Osteocyte (in vitro differentiated cells): ENCODE results near the gene RFC5. TPM values are rescaled to one million over a fixed set of nuclear protein-coding genes. Genes with fewer than 3 reads are reported as not detected.

Experiments used
- DNase-seq: peaks from one replicate; pipeline ENCODE4 v3.0.0; 2021; ENCODE audit warnings: mixed read lengths; ENCODE audit not compliant: unreplicated experiment; ENCODE audit errors: extremely low spot score
- H3K27ac Mint-ChIP-seq: one replicate; pipeline ENCODE4 v1.8.0; 2021; ENCODE audit warnings: mild to moderate bottlenecking, mixed read lengths; ENCODE audit not compliant: unreplicated experiment
- H3K27me3 Mint-ChIP-seq: one replicate; pipeline ENCODE4 v1.8.0; 2021; ENCODE audit warnings: mixed read lengths; ENCODE audit not compliant: unreplicated experiment
- H3K36me3 Mint-ChIP-seq: one replicate; pipeline ENCODE4 v1.8.0; 2021; ENCODE audit warnings: mixed read lengths; ENCODE audit not compliant: unreplicated experiment
- H3K4me1 Mint-ChIP-seq: one replicate; pipeline ENCODE4 v1.8.0; 2021; ENCODE audit warnings: mixed read lengths; ENCODE audit not compliant: unreplicated experiment
- H3K4me3 Mint-ChIP-seq: one replicate; pipeline ENCODE4 v1.8.0; 2021; ENCODE audit warnings: mild to moderate bottlenecking, moderate library complexity, mixed read lengths; ENCODE audit not compliant: unreplicated experiment
- H3K9me3 Mint-ChIP-seq: one replicate; pipeline ENCODE4 v1.8.0; 2021; ENCODE audit warnings: mixed read lengths; ENCODE audit not compliant: unreplicated experiment
- CTCF ChIP-seq: fragments of 200-600 bp; sonication (generic); IDR thresholded peaks from 2 replicates; pipeline ENCODE4 v1.5.0; 2021; ENCODE audit warnings: antibody characterized with exemption, mild to moderate bottlenecking, moderate library complexity
- total RNA-seq: library from RNA; stranded (reverse); gene quantifications from 2 replicates; pipeline ENCODE4 v1.2.1, GENCODE V29; 2021

Gene RFC5
- total RNA-seq, 1 donor from 2014 or later = 13.2 TPM

GRCh38 chr12:118023301-118023860 lies 6.9 kb downstream of the RFC5 start:
- no peak for DNase-seq
- Mint-ChIP-seq H3K27me3 (no peaks in the 10 kb centered on the region), H3K4me3 (no peak overlapping the region), H3K9me3 (no peaks in the 10 kb centered on the region), H3K4me1 (no peaks in the 10 kb centered on the region), H3K27ac (no peak overlapping the region), H3K36me3 (peaks cover 24% of the 10 kb centered on the region)
- no peak for TF ChIP-seq CTCF

- Mint-ChIP-seq H3K4me3 (no peak overlapping the region), H3K27ac (no peak overlapping the region), H3K4me1 (no peaks in the 10 kb centered on the region), H3K36me3 (peaks cover 30% of the 10 kb centered on the region), H3K9me3 (no peaks in the 10 kb centered on the region), H3K27me3 (no peaks in the 10 kb centered on the region)
- TF ChIP-seq CTCF = no peak
- no peak for DNase-seq
These were observed 8.7 kb downstream of the RFC5 start for GRCh38 chr12:118025168-118025567.

- no peaks in the 10 kb centered on the region for H3K4me1 Mint-ChIP-seq
- no peak overlapping the region for H3K27ac Mint-ChIP-seq
- H3K9me3 Mint-ChIP-seq = no peaks in the 10 kb centered on the region
- H3K36me3 Mint-ChIP-seq = peaks cover 40% of the 10 kb centered on the region
- H3K27me3 Mint-ChIP-seq = no peaks in the 10 kb centered on the region
- no peak for TF ChIP-seq CTCF
- no peak for DNase-seq
- H3K4me3 Mint-ChIP-seq = no peak overlapping the region
These were observed 12.7 kb downstream of the RFC5 start for GRCh38 chr12:118029166-118029565.

DNA sequence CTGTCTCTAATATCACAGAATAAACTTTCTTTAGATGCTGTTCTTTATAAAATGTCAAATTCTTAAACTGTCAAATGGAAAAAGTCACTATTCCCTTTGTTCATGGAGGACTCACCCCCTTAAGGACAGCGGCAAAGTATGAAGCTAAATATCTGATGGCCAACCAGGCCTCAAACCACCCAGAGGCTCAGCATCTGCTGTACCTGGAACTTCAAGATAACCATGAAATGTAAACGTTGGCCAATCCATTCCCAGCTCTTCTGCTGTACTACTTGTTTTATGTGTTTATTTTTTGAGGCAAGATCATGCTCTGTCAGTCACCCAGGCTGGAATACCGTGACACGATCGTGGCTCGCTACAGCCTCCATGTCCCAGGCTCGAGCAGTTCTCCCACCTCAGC lies 15.7 kb downstream of the RFC5 start:
- no peaks in the 10 kb centered on the region for H3K9me3 Mint-ChIP-seq
- peaks cover 57% of the 10 kb centered on the region for H3K36me3 Mint-ChIP-seq
- no peak for TF ChIP-seq CTCF
- DNase-seq = no peak
- H3K4me1 Mint-ChIP-seq = no peaks in the 10 kb centered on the region
- H3K27ac Mint-ChIP-seq = no peak overlapping the region
- no peaks in the 10 kb centered on the region for H3K27me3 Mint-ChIP-seq
- H3K4me3 Mint-ChIP-seq = no peak overlapping the region

GRCh38 chr12:118033323-118033722 lies 16.8 kb downstream of the RFC5 start:
- Mint-ChIP-seq H3K4me1 (no peaks in the 10 kb centered on the region), H3K9me3 (no peaks in the 10 kb centered on the region), H3K27ac (no peak overlapping the region), H3K36me3 (peaks cover 64% of the 10 kb centered on the region), H3K4me3 (no peak overlapping the region), H3K27me3 (no peaks in the 10 kb centered on the region)
- no peak for DNase-seq
- no peak for TF ChIP-seq CTCF
